A673 (cell line): Measurements from ENCODE around the gene PDGFC. TPM values are rescaled to one million over a fixed set of nuclear protein-coding genes. Genes with fewer than 3 reads are reported as not detected.
A peak's percentile ranks its signal among the peaks of the same experiment; 100 is the strongest.

Experiments used
- BruUV-seq: library from RNA; stranded (reverse); fragments of 400-500 nt; replicated peaks from 2 replicates; lab custom pipeline; 2021; lab: Mats Ljungman, UMichigan
- CTCF ChIA-PET: fragments of 300-600 bp; sonication (Branson Sonifier 250); formaldehyde crosslinking; loops from one replicate; lab custom pipeline; 2022; ENCODE audit warnings: antibody characterized with exemption; lab: Charles Lee
- POLR2A ChIA-PET: fragments of 300-600 bp; sonication (Branson Sonifier 250); formaldehyde crosslinking; loops from one replicate; lab custom pipeline; 2022; ENCODE audit warnings: antibody characterized with exemption; ENCODE audit not compliant: low non-redundant PET; lab: Charles Lee
- DNase-seq: peaks from one replicate; pipeline ENCODE4 v3.0.0-alpha.2; 2015; ENCODE audit warnings: low spot score
- H3K27ac ChIP-seq: fragments of 200-600 bp; sonication (generic); 2 replicates; pipeline ENCODE4 v1.5.1; 2016; ENCODE audit warnings: mixed run types, low read depth, mild to moderate bottlenecking, mixed read lengths, antibody characterized with exemption, low read length; ENCODE audit not compliant: poor library complexity, severe bottlenecking
- H3K27me3 ChIP-seq: fragments of 200-600 bp; sonication (generic); replicated peaks from 2 replicates; pipeline ENCODE4 v1.6.1; 2017; ENCODE audit warnings: mixed run types, low read depth, mild to moderate bottlenecking, mixed read lengths, antibody characterized with exemption, low read length; ENCODE audit not compliant: insufficient read depth, poor library complexity
- H3K36me3 ChIP-seq: fragments of 200-600 bp; sonication (generic); 2 replicates; pipeline ENCODE4 v1.6.1; 2016; ENCODE audit warnings: mixed run types, mild to moderate bottlenecking, mixed read lengths, antibody characterized with exemption, low read length; ENCODE audit not compliant: insufficient read depth, poor library complexity, severe bottlenecking
- H3K4me1 ChIP-seq: fragments of 200-600 bp; sonication (generic); 2 replicates; pipeline ENCODE4 v1.6.1; 2017; ENCODE audit warnings: mixed run types, mild to moderate bottlenecking, mixed read lengths, antibody characterized with exemption, low read length; ENCODE audit not compliant: insufficient read depth, poor library complexity, severe bottlenecking
- H3K4me3 ChIP-seq: fragments of 200-600 bp; sonication (generic); 2 replicates; pipeline ENCODE4 v1.5.1; 2016; ENCODE audit warnings: low read depth, mixed run types, mild to moderate bottlenecking, mixed read lengths, low read length; ENCODE audit not compliant: poor library complexity, severe bottlenecking
- H3K9me3 ChIP-seq: fragments of 200-600 bp; sonication (generic); 2 replicates; pipeline ENCODE4 v1.6.1; 2016; ENCODE audit warnings: mixed run types, low read depth, mild to moderate bottlenecking, mixed read lengths, antibody characterized with exemption, low read length; ENCODE audit not compliant: poor library complexity, severe bottlenecking
- CTCF ChIP-seq: fragments of 300-800, 200-600 bp; sonication (generic); conservative IDR thresholded peaks from 2 replicates; pipeline ENCODE4 v1.5.1; 2017; ENCODE audit warnings: low read depth, mild to moderate bottlenecking, antibody characterized with exemption, low read length, moderate library complexity, mixed read lengths
- EZH2 ChIP-seq: fragments of 200-600 bp; sonication (generic); IDR thresholded peaks from 2 replicates; pipeline ENCODE4 v1.6.1; 2017; ENCODE audit warnings: borderline replicate concordance, low read depth, mild to moderate bottlenecking, mixed read lengths, antibody characterized with exemption, low read length; ENCODE audit not compliant: poor library complexity, severe bottlenecking
- intact Hi-C: fragments of 100-400 bp; cut with micrococcal nuclease; formaldehyde crosslinking; loops from one replicate; pipeline ENCODE4 v1.10.0; 2022; ENCODE audit not compliant: unreplicated experiment
- total RNA-seq: library from RNA; stranded (reverse); gene quantifications from 2 replicates; pipeline ENCODE4 v1.2.3, GENCODE V29; 2021

The PDGFC gene
- total RNA-seq, 1 experiment from 2014 or later, result 28.0 TPM

GRCh38 chr4:156763511-156763910 lies 208.1 kb downstream of the PDGFC start:
- no peaks in the 10 kb centered on the region for H3K9me3 ChIP-seq
- H3K27me3 ChIP-seq, result no peaks in the 10 kb centered on the region
- peak overlapping the region; percentile 63 for H3K27ac ChIP-seq
- peaks cover 36% of the 10 kb centered on the region for H3K4me1 ChIP-seq
- TF ChIP-seq CTCF, result no peak
- TF ChIP-seq EZH2, result no peak
- H3K36me3 ChIP-seq, result peaks cover 10% of the 10 kb centered on the region
- no peak overlapping the region for H3K4me3 ChIP-seq
- intact Hi-C loops, result no loop called here
- ChIA-PET CTCF (no interaction called here), POLR2A (no interaction called here)
- peak; percentile 94 for DNase-seq
- BruUV-seq, result no TSS peak

GRCh38 chr4:156762851-156763250 lies 208.7 kb downstream of the PDGFC start:
- Histone ChIP-seq H3K27me3 (no peaks in the 10 kb centered on the region), H3K27ac (peak overlapping the region; percentile 8), H3K4me3 (no peak overlapping the region), H3K4me1 (peaks cover 33% of the 10 kb centered on the region), H3K36me3 (peaks cover 10% of the 10 kb centered on the region), H3K9me3 (no peaks in the 10 kb centered on the region)
- ChIA-PET POLR2A (no interaction called here), CTCF (no interaction called here)
- DNase-seq, result peak; percentile 42
- TF ChIP-seq CTCF (no peak), EZH2 (no peak)
- intact Hi-C loops, result no loop called here
- no TSS peak for BruUV-seq

GRCh38 chr4:156756118-156756517 lies 215.5 kb downstream of the PDGFC start:
- Histone ChIP-seq H3K4me3 (no peak overlapping the region), H3K27me3 (no peaks in the 10 kb centered on the region), H3K27ac (no peak overlapping the region), H3K36me3 (no peaks in the 10 kb centered on the region), H3K4me1 (peaks cover 16% of the 10 kb centered on the region), H3K9me3 (no peaks in the 10 kb centered on the region)
- no TSS peak for BruUV-seq
- DNase-seq, result no peak
- CTCF ChIA-PET, result no interaction called here
- no peak for TF ChIP-seq EZH2
- no peak for TF ChIP-seq CTCF
- intact Hi-C loops, result no loop called here
- POLR2A ChIA-PET, result no interaction called here
